MM.1S (cell line): Measurements from ENCODE around the gene ALPG.
"Not testable (repeated sequence)": the region's sequence is repeated elsewhere in the genome, so short reads cannot be mapped to it uniquely, and the experiment has no call there.

ENCODE experiments used
- CTCF ChIP-seq: fragments of 300-600 bp; sonication (generic); IDR thresholded peaks from 2 replicates; pipeline ENCODE4 v1.5.1; 2016; ENCODE audit warnings: antibody characterized with exemption, low read length, mixed read lengths
- EZH2phosphoT487 ChIP-seq: fragments of 300-600 bp; sonication (generic); IDR thresholded peaks from 2 replicates; pipeline ENCODE4 v1.6.1; 2018; ENCODE audit warnings: antibody characterized with exemption, low read length

- TF ChIP-seq CTCF, EZH2phosphoT487: not testable (repeated sequence)
These were observed 1.6 kb downstream of the ALPG start for GRCh38 chr2:232408269-232408668.
